SHP77 treated with DMSO at 0.1 percent for 48 hours (cell line): Measurements from ENCODE around the gene PDK2.
A peak's percentile ranks its signal among the peaks of the same experiment; 100 is the strongest.

Experiments used
- DNase-seq: peaks from one replicate; lab custom pipeline; 2025; lab: John Stamatoyannopoulos, UW

Gene PDK2

DNA sequence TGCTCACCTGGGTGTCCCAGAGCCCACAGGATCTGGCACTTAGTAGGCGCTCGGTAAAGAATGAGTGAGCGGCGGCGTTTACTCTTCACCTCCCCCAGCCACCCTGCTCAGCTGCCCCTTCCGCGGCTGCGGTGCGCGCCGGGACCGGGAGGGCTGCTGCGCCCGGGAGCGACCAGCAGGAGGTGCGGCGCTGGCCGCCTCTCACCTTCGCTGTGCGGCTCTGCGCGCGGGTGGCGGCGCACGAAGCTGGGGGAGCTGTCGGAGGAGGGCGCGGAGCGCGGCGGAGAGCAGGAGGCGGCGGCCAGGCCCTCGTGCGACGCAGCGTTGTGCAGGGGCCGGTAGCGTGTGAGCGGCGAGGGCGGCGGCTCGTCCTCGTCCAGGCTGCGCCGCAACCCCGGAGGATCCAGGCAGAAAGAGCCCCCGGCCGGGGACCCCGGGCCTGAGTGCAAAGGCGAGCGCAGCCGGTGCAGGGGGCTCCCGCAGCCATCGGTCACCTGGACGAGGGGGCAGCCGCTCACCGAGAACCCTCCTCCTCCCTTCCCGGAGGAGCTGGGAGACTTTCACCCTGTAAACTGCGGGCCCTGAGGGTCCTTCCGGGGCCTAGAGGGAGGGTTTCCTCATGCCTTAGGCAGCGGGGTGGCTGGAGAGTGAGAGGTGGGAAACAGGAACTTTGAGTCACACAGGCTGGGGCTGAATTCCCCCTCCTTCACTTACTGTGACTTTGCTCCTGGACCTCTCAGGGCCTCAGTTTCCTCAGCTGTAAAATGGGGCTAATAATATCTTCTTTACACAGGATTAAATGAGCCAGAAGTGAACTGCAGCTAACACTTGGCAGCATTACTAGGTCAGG, 22.3 kb downstream of the PDK2 start:
- peak; percentile 66 for DNase-seq

DNA sequence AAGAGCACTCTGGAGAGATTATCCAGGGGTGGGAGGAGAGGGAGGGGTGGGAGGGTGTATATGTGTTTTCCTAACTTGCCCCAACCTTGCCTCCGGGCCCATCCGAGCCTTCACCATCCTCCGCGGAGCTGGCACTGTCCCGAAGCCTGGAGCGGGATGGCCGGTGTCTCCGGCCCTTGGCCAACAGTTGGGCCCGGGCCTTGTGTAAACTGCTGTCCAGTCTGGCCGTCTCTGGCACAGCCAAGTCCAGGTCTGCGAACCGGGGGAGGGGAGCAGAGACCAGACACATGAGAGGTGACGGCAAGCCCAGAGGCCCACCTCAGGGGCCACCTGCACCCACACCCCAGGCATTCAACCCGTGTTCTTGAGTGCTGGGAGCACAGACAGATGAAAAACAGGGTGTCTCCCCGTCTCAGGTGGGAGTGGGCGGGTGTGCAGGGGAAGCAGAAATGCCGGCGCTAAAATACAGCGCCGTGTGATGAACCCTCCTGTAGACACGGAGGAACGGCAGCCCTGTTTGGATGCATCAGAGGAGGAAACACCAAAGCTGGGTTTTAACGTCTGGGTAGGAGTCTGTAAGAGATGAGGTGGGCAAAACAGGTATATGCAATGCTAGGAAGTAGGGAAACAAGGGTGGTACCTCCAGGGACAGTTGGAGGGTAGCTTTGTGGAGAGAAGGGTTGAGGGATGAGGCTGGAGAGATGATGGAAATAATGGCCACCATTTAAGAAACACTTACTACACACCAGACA, 23.1 kb downstream of the PDK2 start:
- no peak for DNase-seq

DNA sequence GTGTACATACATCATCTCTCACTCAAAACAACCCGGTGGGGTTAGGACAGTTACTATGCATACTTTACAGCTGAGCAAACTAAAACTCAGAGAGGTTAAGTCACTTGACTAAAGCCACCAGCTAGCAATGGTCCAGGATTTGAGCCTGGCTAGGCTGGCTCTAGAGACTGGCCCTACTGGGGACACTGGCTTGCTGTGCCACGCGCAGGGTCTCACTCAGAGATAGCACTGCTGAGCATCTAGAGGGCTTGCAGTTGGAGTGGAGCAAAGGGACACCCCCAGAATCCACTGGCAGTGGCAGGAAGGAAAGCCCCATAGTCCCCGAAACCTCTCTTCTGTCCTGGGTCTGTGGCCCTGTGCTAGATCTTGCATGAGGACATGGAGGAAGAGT, 23.7 kb downstream of the PDK2 start:
- no peak for DNase-seq

DNA sequence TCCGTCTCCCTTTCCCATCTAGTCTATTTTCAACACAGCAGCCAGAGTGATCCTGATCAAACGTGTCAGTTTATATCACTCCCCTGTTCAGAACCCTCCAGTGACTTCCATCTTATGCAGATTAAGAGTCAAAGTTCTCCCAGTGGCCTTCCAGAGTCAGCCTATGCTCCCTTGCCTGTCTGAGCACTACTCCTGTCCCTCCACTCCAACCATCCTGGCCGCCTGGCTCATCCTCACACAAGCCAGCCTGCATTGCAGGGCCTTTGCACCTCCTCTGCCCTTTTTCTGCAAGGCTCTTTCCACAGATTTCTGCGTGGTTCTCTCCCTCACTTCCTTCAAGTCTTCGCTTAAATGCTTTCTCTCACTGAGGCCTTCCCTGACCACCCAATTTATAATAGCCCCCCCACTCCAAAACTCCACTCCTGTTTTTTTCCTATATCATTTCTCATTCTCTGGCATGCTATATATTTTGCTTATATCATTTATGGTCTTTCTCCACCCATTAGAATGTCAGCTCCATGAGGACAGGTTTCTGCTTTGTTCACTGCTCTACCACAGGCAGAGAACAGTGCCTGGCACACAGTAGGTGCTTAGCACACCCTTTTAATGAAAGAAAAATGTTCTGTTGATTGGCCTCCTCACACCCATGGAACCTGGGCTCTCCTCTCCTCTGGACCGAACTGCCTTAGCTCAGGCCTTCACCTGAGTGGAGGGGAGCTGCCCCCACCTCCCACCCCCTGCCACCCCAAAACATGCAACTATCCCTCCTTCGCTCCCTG, 25.5 kb downstream of the PDK2 start:
- no peak for DNase-seq

DNA sequence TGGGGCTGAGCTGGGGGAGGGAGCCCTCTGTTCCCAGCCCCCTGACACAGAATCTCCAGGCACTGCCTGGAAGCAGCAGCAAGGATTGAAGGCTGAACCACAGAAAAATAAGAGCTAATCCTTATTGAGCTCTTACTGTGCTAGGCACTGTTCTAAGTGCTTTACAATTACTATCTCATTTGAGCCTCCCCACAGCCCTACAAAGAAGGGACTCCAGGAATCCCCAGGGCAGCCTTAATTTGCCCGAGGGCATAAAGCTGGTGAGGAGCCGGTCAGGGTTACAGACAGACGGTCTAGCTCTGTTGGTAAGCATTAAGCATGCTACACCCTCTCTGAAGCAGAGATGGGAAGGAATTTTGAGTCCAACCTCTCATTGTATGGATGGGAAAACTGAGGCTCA, 27.8 kb downstream of the PDK2 start:
- no peak for DNase-seq

DNA sequence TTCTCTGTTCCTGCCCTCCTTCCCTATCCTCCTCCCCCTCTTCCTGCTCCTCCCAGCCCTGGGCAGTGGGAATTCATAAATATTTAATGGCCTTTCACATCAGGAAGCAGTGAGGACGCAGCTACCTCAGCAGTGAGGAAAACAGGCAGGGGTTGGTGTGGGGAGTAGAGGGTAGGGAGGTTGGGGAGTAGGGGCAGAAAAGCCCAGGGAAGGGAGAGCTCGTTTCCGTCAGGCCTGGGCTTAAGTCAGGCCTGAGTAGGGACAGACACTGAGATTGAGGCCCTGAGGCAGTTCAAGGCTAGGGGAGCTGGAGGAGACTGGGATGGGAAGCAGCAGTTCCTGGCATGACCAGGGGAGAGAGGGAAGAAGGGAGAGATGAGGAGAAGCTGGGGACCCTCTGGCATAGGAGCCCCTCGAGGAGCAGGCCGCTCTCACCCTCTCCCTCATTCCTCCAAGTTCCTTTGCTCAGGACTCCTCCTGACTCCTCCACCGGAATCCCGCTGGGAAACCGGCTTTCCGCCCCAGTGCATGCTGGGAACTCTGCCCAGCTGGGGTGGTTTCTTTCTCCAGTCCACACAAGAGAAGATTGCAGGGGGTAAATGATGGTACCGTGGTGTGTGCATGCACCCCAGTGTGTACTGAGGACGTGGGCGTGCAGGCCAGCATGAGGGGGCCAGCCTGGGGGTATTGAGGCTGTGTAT, 28.6 kb downstream of the PDK2 start:
- DNase-seq: no peak

DNA sequence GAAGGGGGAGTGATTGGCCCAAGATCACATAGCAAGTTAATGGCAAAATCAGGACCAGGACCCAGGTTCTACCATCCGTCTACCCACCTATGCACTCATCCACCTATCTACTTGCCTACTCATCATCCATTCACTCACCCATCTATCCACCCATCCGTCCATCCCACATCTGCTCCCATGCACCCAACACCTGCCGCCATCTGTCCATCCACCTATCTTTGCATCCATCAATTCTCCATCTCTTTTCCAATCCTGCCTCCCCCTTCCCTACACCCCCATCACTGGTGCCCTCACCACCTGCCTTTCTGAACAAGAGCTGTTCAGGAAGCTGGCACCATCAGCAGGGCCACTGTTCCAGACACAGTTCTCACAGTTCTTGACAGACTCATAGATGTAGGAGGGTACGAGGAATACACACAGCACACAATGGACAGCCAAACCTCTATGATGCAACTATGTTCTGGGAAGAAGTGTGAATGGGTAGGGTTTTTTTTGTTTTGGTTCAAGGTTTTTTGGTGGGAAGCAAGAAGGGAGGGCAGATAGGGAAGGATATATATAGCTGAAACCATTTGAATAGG, 30.4 kb downstream of the PDK2 start:
- DNase-seq: no peak

DNA sequence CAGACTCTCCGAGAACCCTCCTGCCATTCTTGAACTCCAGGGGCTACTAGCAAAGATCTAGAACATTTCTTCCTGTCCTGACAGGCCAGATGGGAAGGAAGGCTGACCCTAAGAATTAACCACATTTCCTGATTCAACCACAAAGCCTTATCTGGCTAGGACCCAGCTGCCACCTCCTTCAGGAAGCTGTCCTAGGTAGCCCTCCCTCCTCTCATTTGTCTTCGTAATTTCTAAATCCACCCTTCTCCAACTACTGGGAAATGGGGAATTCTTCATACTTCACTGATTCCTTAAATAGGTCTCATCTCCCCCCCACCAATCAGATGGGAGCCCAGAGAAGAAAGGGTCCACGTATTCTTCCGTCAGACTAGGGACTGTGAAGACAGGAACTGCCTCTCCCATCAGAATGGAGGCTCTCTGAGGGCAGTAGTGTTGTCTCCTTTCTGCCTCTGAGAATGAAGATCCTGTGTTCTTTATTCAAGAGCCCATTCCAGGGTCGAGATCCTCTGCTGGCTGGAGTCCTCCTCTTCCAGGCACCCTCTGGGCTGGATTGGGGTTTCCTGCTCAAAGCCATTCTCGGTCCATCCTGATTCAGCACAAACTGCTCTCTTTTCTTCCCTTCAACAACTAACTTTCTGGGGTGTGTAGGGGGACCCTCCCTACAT, 32.7 kb downstream of the PDK2 start:
- no peak for DNase-seq

DNA sequence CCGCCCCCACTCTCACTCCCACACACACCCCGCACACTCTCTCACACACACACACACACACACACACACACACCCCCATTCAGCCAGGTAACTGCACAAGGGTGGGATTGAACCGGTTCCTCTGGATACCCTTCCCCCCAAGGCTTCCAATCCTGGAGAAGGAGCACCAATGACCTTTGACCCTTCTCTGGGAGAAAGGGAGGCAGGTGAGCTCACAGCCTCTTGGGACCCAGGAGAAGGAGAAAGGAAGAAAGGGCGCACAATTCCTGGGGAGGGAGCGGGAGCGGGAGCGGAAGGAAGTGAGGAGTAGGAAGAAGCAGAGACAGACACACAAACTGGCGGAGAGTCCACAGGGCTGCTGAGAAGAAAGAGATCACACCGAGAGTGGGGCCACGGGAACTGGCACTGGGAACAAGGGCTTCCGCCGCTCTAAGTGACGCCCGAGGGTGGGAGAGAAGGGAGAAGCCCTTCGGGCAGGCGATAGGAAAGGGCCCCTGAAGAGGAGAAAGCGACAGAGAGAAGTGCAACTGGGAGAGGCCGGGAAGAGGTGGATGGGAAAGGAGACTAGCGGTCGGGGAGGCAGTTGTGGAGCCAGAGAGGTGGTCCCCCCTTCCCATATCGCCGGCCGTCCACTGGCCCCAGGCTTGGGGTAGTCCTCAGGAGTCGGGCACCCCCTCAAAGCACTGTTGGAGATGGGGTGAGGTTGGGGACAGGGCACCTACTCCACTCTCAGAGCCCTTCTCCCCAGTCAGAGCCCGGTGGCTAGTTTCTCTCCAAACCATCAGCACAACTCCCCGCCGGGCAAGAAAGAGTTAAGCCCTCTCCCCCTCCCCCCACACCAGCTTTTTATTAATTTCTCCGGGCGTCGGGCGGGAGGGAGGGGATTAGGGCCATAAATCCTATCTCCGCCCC, 33.5 kb downstream of the PDK2 start:
- no peak for DNase-seq

DNA sequence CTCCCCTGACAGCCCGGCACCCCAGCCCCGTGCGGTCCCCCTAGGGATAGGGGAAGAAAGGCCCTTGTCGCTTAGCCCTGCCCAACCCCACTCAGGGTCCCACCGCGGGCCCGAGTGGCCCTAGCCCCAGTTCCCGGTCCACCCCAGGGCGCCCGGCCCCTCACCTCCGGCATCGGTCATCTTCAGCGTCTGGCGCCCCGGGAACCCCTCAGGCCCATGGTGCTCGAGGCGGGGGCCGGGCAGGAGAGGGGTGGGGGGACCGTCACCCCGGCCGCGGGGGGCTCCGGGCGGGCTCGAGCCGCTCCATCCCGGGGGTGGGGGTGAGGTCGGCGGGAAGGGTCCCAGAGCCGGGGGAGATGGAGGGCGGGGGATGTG, 34.2 kb downstream of the PDK2 start:
- no peak for DNase-seq

DNA sequence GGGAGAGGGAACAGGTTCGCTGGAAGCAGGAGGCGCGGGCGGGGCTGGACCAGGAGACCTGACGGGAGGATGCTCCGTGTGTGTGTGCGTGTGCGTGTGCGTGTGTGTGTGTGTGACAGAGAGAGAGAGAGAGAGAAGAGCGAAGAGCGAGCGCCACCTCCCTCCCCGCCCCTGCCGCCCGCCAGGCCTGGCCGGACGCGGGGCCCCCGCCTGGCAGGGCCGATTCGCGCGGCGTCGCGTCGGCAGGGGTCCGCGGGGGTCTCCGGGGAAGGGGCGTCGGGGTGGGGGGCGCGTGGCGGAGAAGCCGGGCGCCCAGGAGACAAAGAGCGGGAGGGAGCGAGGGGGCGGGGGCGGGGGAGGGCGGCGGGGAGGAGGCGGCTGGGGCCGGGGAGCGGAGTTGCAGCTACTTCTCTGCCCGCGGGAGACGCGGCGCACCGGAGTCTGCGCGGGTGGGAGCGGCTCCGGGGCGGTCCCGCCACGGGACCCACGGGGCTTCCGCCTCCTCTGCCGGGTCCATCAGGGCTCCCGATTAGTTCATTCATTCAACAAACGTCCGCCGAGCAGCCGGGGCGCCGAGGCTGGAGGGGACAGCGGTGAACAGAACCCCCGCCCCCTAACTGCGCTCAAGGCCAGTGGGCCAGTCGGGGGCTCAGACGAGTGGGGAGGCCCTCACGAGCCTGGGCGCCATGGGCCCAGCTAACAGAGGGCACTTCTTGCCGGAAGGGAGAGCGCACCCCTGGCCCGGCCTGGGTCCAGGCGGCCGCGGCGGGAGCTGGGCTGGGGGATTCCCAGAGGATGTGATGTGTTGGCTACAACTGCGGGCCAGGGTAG, 34.8 kb downstream of the PDK2 start, which contains the start of gene SAMD14:
Gene SAMD14 (minus strand): TSS at position 433 of the 831 bp plus-strand sequence. CDS start 5,201 bp downstream, outside the sequence.
- DNase-seq: no peak

DNA sequence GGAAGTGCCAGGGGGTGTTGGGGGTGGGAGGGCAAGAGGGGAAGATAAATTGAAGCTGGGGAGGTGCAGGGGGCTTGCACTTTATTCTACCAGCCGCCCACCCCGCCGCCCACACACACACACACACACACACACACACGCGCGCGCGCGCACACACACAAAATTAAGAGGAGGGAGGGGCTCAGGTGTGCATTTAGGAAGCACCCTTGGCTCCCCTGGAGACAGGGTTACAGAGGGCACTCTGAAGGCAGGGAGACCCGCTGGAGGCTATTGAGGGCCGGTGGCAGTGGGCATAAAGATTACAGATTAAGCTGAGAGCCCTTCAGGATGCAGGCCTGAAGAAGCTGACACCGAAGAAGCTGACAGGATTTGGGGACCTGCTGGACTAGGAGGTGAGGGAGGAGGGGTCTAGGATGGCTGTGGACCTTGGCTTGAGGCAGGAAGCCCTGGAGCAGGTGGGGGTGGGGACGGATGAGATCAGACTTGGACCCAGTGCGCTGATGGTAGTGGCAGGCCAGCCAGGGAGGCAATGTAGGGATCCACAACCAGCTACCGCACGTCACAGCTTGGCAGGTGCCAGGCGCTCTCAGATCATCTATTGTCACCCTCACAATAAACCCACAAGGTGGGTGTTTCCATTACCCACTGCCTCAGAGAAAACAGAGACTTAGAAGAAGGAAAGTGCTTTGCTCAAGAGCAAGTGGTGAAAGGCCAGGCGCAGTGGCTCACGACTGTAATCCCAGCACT, 35.6 kb downstream of the PDK2 start:
- no peak for DNase-seq

DNA sequence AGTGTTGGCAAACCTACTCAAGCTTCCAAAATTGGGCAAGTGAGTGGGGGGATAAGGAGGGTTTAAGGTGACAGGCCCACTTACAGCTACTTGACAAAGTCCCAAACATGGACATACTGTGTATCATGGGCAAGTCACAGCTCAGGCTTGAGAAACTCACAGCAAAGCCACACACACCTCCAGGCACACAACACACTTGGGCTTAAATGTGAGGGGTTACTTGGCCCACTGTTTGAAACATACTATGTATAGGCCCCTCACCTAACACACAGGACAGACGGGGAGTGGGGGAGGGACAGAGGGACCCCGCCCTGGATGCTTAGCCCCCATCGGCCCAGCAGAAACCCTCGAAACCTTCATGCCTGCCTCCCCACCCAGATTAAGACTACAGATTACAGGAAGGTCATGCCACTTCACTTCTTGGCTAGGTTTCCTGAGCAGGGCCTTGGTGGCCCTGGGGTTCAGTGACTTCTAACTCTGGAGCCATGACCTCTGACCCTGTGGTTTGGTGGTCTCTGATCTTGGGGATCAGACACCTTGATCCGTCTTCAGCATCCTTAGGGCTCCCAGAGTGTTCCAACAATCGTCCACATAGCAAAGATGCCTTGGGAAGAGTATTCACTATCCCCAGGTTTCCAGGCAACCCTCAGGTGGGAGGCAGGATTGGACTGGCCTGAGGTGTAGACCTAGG, 37.1 kb downstream of the PDK2 start:
- no peak for DNase-seq

DNA sequence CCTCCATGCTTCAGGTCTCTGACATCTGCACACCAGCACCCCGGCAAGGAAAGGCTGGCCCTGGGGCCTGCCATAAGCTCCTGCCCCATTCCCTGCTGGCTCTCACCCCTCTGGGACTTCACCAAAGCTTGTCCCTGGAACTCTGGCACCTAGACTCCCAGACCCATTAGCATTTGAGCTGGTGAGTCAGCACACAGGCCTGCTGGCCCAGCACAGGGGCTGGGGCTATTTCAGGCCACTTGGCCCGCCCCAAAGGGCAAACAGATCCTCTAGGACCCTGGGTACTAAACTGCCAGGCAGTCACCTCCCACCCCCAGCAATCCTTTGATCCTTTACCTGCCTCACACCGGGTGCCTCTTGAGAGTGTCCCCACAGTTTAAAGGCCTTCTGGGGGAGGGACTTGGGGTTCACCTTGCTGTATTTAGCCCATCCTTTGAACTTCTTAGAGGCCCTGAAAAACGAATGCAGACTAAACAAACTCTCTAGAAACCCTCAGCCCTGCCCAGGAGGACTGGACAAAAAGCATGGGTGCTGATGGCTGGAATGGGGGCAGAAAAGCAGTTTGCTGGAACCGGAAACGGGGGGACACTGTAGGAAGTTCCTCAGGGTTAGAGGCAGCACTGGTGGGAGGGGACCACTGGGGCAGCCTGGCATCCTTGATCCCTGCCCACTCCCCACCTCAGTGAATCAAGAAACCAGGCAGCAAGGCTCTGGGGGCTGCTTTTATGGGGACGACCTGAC, 38.0 kb downstream of the PDK2 start:
- no peak for DNase-seq

DNA sequence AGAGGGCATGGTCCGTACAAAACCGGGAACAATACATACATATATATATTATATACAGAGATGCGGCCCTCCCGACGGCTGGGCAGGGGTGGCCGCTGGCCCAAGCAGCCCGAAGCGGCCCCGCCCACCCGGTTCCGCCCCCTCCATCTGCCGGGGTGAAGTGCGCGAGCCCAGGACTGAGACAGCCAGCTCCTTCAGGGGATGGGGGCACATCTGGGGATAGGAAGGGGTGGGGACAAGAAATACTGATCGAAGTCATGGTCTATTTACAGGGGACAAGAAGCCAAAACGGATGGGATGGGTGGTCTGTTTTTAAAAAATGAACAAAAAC, 38.6 kb downstream of the PDK2 start:
- no peak for DNase-seq

DNA sequence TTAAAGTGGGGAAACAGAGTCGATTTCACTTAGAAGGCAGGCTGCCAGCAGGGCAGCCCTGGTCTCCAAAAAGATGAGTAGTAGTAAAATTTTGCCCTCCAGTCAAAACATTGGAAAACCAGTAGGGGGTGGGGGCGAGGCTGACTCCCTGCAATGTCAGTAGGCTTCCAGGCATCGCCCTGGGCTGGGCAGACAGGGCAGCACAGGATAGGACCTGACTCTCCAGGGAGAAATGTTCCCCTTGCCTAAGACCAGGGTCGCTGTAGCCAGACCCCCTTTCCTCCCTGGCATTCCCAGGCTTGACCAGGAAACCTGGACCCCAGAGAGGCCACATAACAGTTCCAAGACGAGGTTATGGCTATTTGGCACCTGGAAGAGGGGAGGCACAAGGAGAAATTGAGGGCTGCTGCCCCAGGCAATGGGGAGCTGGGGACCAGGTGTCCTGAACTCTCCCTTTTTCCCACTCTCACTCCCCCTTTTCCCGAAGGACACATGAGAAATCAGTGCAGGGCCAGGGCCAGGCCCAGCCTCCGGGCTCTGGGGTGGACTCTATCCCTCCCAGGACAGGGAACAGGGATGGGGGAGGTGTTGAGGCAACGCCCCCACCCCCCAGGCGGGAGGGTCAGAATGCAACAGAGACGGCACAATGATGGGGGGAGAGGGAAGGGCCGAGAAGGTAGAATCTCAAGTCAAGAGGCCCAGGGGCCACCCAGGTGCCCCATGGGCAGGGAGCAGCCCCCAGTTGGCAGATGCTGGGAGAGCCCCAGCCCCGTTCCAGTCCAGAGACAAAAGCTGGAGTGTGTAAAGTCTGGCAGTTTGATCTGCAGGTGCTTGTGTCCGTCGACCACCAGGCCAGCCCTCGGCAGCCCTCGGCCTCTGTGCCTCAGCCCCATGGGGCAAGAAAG, 39.3 kb downstream of the PDK2 start:
- DNase-seq: no peak
